Upper lobe of left lung (tissue), 6 donors: ENCODE measurements around the gene MZT2B. TPM values are rescaled to one million over a fixed set of nuclear protein-coding genes. Genes with fewer than 3 reads are reported as not detected.
"Not testable (repeated sequence)": the region's sequence is repeated elsewhere in the genome, so short reads cannot be mapped to it uniquely, and the experiment has no call there.

Source experiments
- ATAC-seq, 2 donors: fragments of 200-7000 bp; cut with Tn5 transposase; one replicate each; pipeline ENCODE4 v1.9.1; 2022; ENCODE audit warnings: mild to moderate bottlenecking in 2 of 2, moderate library complexity in 2 of 2; ENCODE audit not compliant: low FRiP score in 2 of 2
- DNase-seq, 2 donors: peaks; one replicate each; pipeline ENCODE4 v3.0.0-alpha.2; 2019 to 2020
- H3K27ac ChIP-seq, 4 donors: fragments of 200-600 bp; sonication (generic); one replicate each; pipeline ENCODE4 v1.5.1; 2016 to 2019
- H3K27me3 ChIP-seq, 4 donors: fragments of 200-600 bp; sonication (generic); one replicate each; pipeline ENCODE4 v1.5.1; 2017 to 2019
- H3K36me3 ChIP-seq, 4 donors: fragments of 200-600 bp; sonication (generic); one replicate each; pipeline ENCODE4 v1.5.1; 2016 to 2019
- H3K4me1 ChIP-seq, 4 donors: fragments of 200-600 bp; sonication (generic); one replicate each; pipeline ENCODE4 v1.5.1; 2018 to 2019
- H3K4me3 ChIP-seq, 4 donors: fragments of 200-600 bp; sonication (generic); one replicate each; pipeline ENCODE4 v1.5.1; 2017 to 2019; ENCODE audit warnings: mild to moderate bottlenecking in 2 of 4, moderate library complexity in 1 of 4
- H3K9me3 ChIP-seq, 4 donors: fragments of 200-600 bp; sonication (generic); one replicate each; pipeline ENCODE4 v1.5.1; 2018 to 2019
- CTCF ChIP-seq, 6 experiments: fragments of 450-650 bp in 4 of 6; fragments of 200-600 bp in 2 of 6; sonication (generic) in 2 of 6; IDR thresholded peaks; one replicate each; pipeline ENCODE4 v1.5.1; 2016 to 2019; ENCODE audit warnings: antibody characterized with exemption in 6 of 6
- EP300 ChIP-seq, 4 donors: sonication (generic); formaldehyde crosslinking; IDR thresholded peaks; one replicate each; pipeline ENCODE4 v1.5.1; 2017; ENCODE audit warnings: antibody characterized with exemption in 4 of 4, control low read depth in 2 of 4
- POLR2A ChIP-seq, 4 donors: fragments of 450-650 bp; IDR thresholded peaks; one replicate each; pipeline ENCODE4 v1.5.1; 2016 to 2017; ENCODE audit warnings: antibody characterized with exemption in 4 of 4, mild to moderate bottlenecking in 2 of 4
- POLR2AphosphoS5 ChIP-seq, 2 donors: sonication (generic); formaldehyde crosslinking; IDR thresholded peaks; one replicate each; pipeline ENCODE4 v1.5.1; 2017; ENCODE audit warnings: antibody characterized with exemption in 2 of 2
- WGBS, 2 donors: methylation state at CpG; one replicate each; pipeline ENCODE4 v1.1.5; 2017 to 2018; 5-methylcytosine and 5-hydroxymethylcytosine counted together
- total RNA-seq, 6 donors: library from RNA; depleted of rRNA in 4 of 6; stranded (reverse); fragments of >200 nt in 4 of 6; gene quantifications; one replicate each; pipeline versions ENCODE4 v1.1.0 to v1.2.1, GENCODE V29; 2016 to 2021
- donor health status: DM: no; HTN: no; CAD: no; lungs with moderate emphysema.
- donor health status: DM: no; HTN: yes; CAD: no; lungs with severe emphysema.

MZT2B gene
- total RNA-seq, 6 donors from 2014 or later = 78.7 to 203 (median 130) TPM

- WGBS, 2 donors = 90 to 92% methylated on average over 7 of the region's 13 CpGs
- ATAC-seq, H3K9me3 ChIP-seq, H3K36me3 ChIP-seq, H3K4me3 ChIP-seq, DNase-seq, H3K27ac ChIP-seq, H3K4me1 ChIP-seq, H3K27me3 ChIP-seq: not testable (repeated sequence)
Observed at GRCh38 chr2:130196052-130196451, 14.0 kb downstream of the MZT2B start.

GRCh38 chr2:130198343-130198742, 16.3 kb downstream of the MZT2B start, which contains the start of gene TUBA3E:
Gene TUBA3E, minus strand, starts transcription at chr2:130198439. Its CDS starts 79 bp downstream, at chr2:130198360.
- Histone ChIP-seq H3K27ac (no peak within 1 kb of the TSS), H3K4me1 (no peaks in the 10 kb centered on the region), H3K36me3 (no peaks in the 10 kb centered on the region), H3K9me3 (no peaks in the 10 kb centered on the region), H3K27me3 (no peaks in the 10 kb centered on the region), H3K4me3 (no peak within 1 kb of the TSS)
- WGBS, 2 donors = 100% methylated on average over 19 of the region's 26 CpGs; no CpG with 5 or more reads in 1 of the 2 donors
- ATAC-seq (no peak), DNase-seq (no peak)
- TF ChIP-seq POLR2AphosphoS5 (IDR thresholded peaks at IDR 0.05) (no peak), EP300 (IDR thresholded peaks at IDR 0.05) (no peak), CTCF (IDR thresholded peaks at IDR 0.05) (no peak), POLR2A (IDR thresholded peaks at IDR 0.05) (no peak)

GRCh38 chr2:130202518-130202917, 20.5 kb downstream of the MZT2B start:
- not testable (repeated sequence) for H3K27ac ChIP-seq, H3K9me3 ChIP-seq, H3K27me3 ChIP-seq, H3K4me1 ChIP-seq, DNase-seq, H3K36me3 ChIP-seq, H3K4me3 ChIP-seq
- peak in 1 of 2 donors; percentile 47 for ATAC-seq
- 27% methylated on average over 1 of the region's 7 CpGs; no CpG with 5 or more reads in 1 of the 2 donors for WGBS, 2 donors

- not testable (repeated sequence) for H3K9me3 ChIP-seq, H3K4me1 ChIP-seq, H3K4me3 ChIP-seq, H3K36me3 ChIP-seq, H3K27ac ChIP-seq, DNase-seq, H3K27me3 ChIP-seq, ATAC-seq
- 90% methylated on average over 1 of the region's 3 CpGs; no CpG with 5 or more reads in 1 of the 2 donors for WGBS, 2 donors
Observed at GRCh38 chr2:130203150-130203549, 21.1 kb downstream of the MZT2B start.

- not testable (repeated sequence) for H3K27me3 ChIP-seq, H3K9me3 ChIP-seq, DNase-seq, H3K4me1 ChIP-seq, H3K4me3 ChIP-seq, H3K27ac ChIP-seq, H3K36me3 ChIP-seq
- WGBS, 2 donors = 71 to 72% methylated on average over 9 to 13 of the region's 13 CpGs
- peak in 1 of 2 donors; percentile 32 for ATAC-seq
Observed at GRCh38 chr2:130207051-130207450, 25.0 kb downstream of the MZT2B start.

GRCh38 chr2:130219147-130219546, 37.1 kb downstream of the MZT2B start:
- H3K27me3 ChIP-seq, H3K4me1 ChIP-seq, H3K9me3 ChIP-seq, ATAC-seq, H3K27ac ChIP-seq, DNase-seq, H3K36me3 ChIP-seq, H3K4me3 ChIP-seq: not testable (repeated sequence)
- WGBS, 2 donors = 73 to 78% methylated on average over 2 of the region's 2 CpGs

- DNase-seq, H3K4me1 ChIP-seq: not testable (repeated sequence)
- 57 to 69% methylated on average over 1 of the region's 1 CpG for WGBS, 2 donors
Observed at GRCh38 chr2:130220505-130220904, 38.4 kb downstream of the MZT2B start.

GRCh38 chr2:130222523-130222922, 40.5 kb downstream of the MZT2B start:
- not testable (repeated sequence) for H3K4me3 ChIP-seq, H3K9me3 ChIP-seq, H3K27ac ChIP-seq, H3K4me1 ChIP-seq, DNase-seq, H3K36me3 ChIP-seq, H3K27me3 ChIP-seq, ATAC-seq
- WGBS, 2 donors = 32 to 40% methylated on average over 4 of the region's 4 CpGs

More at GRCh38 chr2:130220505-130220904, 38.4 kb downstream of the MZT2B start:
- H3K9me3 ChIP-seq, H3K27ac ChIP-seq, H3K27me3 ChIP-seq, ATAC-seq, H3K36me3 ChIP-seq, H3K4me3 ChIP-seq: not testable (repeated sequence)

GRCh38 chr2:130228005-130228404, 45.9 kb downstream of the MZT2B start:
- not testable (repeated sequence) for H3K36me3 ChIP-seq, ATAC-seq, H3K4me3 ChIP-seq, H3K4me1 ChIP-seq, H3K9me3 ChIP-seq, H3K27ac ChIP-seq, H3K27me3 ChIP-seq
- peak in 1 of 2 donors; percentile 84 for DNase-seq
- 91 to 92% methylated on average over 18 to 20 of the region's 21 CpGs for WGBS, 2 donors

- peak overlapping the region in 3 of 4 donors; percentile 8 to 19 (median 18) for H3K4me3 ChIP-seq
- peak in 1 of 2 donors; percentile 73 for DNase-seq
- 68 to 95% methylated on average over 11 to 39 of the region's 69 CpGs for WGBS, 2 donors
- not testable (repeated sequence) for ATAC-seq, H3K4me1 ChIP-seq, H3K36me3 ChIP-seq, H3K27ac ChIP-seq, H3K27me3 ChIP-seq, H3K9me3 ChIP-seq
Observed at GRCh38 chr2:130228467-130229160, 46.6 kb downstream of the MZT2B start.

- DNase-seq (peak in 1 of 2 donors; percentile 85), ATAC-seq (peak in 1 of 2 donors; percentile 27)
- peak overlapping the region in 3 of 4 donors; percentile 8 to 19 (median 18) for H3K4me3 ChIP-seq
- H3K9me3 ChIP-seq, H3K4me1 ChIP-seq, H3K36me3 ChIP-seq, H3K27me3 ChIP-seq, H3K27ac ChIP-seq: not testable (repeated sequence)
- WGBS, 2 donors = 40 to 81% methylated on average over 20 to 41 of the region's 48 CpGs
Observed at GRCh38 chr2:130229161-130229510, 47.1 kb downstream of the MZT2B start.

GRCh38 chr2:130230376-130230775, 48.3 kb downstream of the MZT2B start:
- ATAC-seq = not testable (repeated sequence)
- WGBS, 2 donors = 90 to 93% methylated on average over 8 to 11 of the region's 18 CpGs
- peak in 1 of 2 donors; percentile 50 for DNase-seq

More at GRCh38 chr2:130230376-130230775, 48.3 kb downstream of the MZT2B start:
- not testable (repeated sequence) for H3K9me3 ChIP-seq, H3K36me3 ChIP-seq, H3K27ac ChIP-seq, H3K27me3 ChIP-seq, H3K4me1 ChIP-seq, H3K4me3 ChIP-seq
